GM10266 (cell line): ENCODE measurements around the gene LGI4.

ENCODE experiments used
- DNase-seq: peaks from one replicate; pipeline ENCODE4 v3.0.0; 2012; ENCODE audit errors: extremely low spot score
- CTCF ChIP-seq: IDR thresholded peaks from 2 replicates; pipeline ENCODE4 v1.5.1; 2012; ENCODE audit warnings: mild to moderate bottlenecking, low read depth; ENCODE audit not compliant: control insufficient read depth, insufficient read depth; ENCODE audit errors: missing control alignments

Gene LGI4

GRCh38 chr19:35086455-35086854 lies 48.4 kb downstream of the LGI4 start:
- no peak for DNase-seq
- no peak for TF ChIP-seq CTCF

GRCh38 chr19:35085947-35086346 lies 48.9 kb downstream of the LGI4 start:
- no peak for TF ChIP-seq CTCF
- peak; percentile 67 for DNase-seq

GRCh38 chr19:35084509-35084762 lies 50.4 kb downstream of the LGI4 start:
- TF ChIP-seq CTCF: no peak

GRCh38 chr19:35083691-35084508 lies 51.0 kb downstream of the LGI4 start:
- DNase-seq: no peak
- TF ChIP-seq CTCF: no peak

More at GRCh38 chr19:35084509-35084762, 50.4 kb downstream of the LGI4 start:
- no peak for DNase-seq

- DNase-seq: no peak
- no peak for TF ChIP-seq CTCF
Measured at GRCh38 chr19:35081201-35081600, 53.7 kb downstream of the LGI4 start.

GRCh38 chr19:35080613-35081170 lies 54.2 kb downstream of the LGI4 start:
- no peak for TF ChIP-seq CTCF
- DNase-seq: no peak

- DNase-seq: no peak
- TF ChIP-seq CTCF: no peak
Measured at GRCh38 chr19:35079826-35080225, 55.0 kb downstream of the LGI4 start.
